HCT116 (cell line): ENCODE measurements around the gene DGKZ. TPM values are rescaled to one million over a fixed set of nuclear protein-coding genes. Genes with fewer than 3 reads are reported as not detected.

Experiments used
- ATAC-seq: fragments of 200-7000 bp; cut with Tn5 transposase; 2 replicates; pipeline ENCODE4 v1.9.1; 2020; ENCODE audit warnings: mild to moderate bottlenecking, moderate library complexity
- BruUV-seq: library from RNA; stranded (reverse); fragments of 400-500 nt; replicated peaks from 2 replicates; lab custom pipeline; 2021; lab: Mats Ljungman, UMichigan
- CTCF ChIA-PET: fragments of 300-600 bp; sonication (Branson Sonifier 250); formaldehyde crosslinking; loops from one replicate; lab custom pipeline; 2021; ENCODE audit warnings: antibody characterized with exemption; lab: Charles Lee
- POLR2A ChIA-PET: fragments of 300-600, 350-600 bp; sonication (Branson Sonifier 250); formaldehyde crosslinking; loops from one replicate; lab custom pipeline; 2021; ENCODE audit warnings: antibody characterized with exemption; lab: Charles Lee
- RAD21 ChIA-PET, 2 experiments: fragments of 300-600 bp; sonication (Branson Sonifier 250); formaldehyde crosslinking; loops; one replicate each; lab custom pipeline; 2023; ENCODE audit warnings: low total read pairs in 2 of 2; ENCODE audit not compliant: uncharacterized antibody in 2 of 2, unreplicated experiment in 2 of 2, low non-redundant PET in 1 of 2; lab: Charles Lee
- DNase-seq: peaks from one replicate; pipeline ENCODE4 v3.0.0-alpha.2; 2010; ENCODE audit warnings: low read depth, low spot score
- H2AFZ ChIP-seq: fragments of 200-600 bp; shearing (Covaris generic), sonication (generic); 2 replicates; pipeline ENCODE4 v1.6.1; 2017; ENCODE audit warnings: low read depth, mixed run types, mixed read lengths, antibody characterized with exemption, low read length; ENCODE audit not compliant: poor library complexity, severe bottlenecking
- H3K27ac ChIP-seq: 2 replicates; pipeline ENCODE4 v1.5.1; 2012; ENCODE audit warnings: low read depth, low read length
- H3K27me3 ChIP-seq: fragments of 200-600 bp; sonication (generic); 2 replicates; pipeline ENCODE4 v1.6.1; 2016; ENCODE audit warnings: mixed run types, low read length, mixed read lengths; ENCODE audit not compliant: insufficient read depth
- H3K36me3 ChIP-seq, 2 experiments: fragments of 200-500 bp in 1 of 2; fragments of 200-600 bp in 1 of 2; sonication (Bioruptor generic) in 1 of 2; sonication (generic) in 1 of 2; 2 replicates each; pipeline versions ENCODE4 v1.5.1 to v1.6.1; 2014 to 2016; ENCODE audit warnings: low read length in 2 of 2, inconsistent platforms in 1 of 2, mixed read lengths in 1 of 2, mixed run types in 1 of 2; ENCODE audit not compliant: insufficient read depth in 2 of 2, control insufficient read depth in 1 of 2
- H3K4me1 ChIP-seq, 2 experiments: fragments of 200-600 bp in 1 of 2; sonication (generic) in 1 of 2; 2 replicates each; pipeline versions ENCODE4 v1.5.1 to v1.6.1; 2012 to 2017; ENCODE audit warnings: low read length in 2 of 2, inconsistent platforms in 1 of 2, mild to moderate bottlenecking in 1 of 2, mixed read lengths in 1 of 2, mixed run types in 1 of 2, moderate library complexity in 1 of 2; ENCODE audit not compliant: insufficient read depth in 2 of 2, control insufficient read depth in 1 of 2
- H3K4me2 ChIP-seq: fragments of 200-600 bp; sonication (generic); 2 replicates; pipeline ENCODE4 v1.6.1; 2017; ENCODE audit warnings: mixed run types, low read length, mixed read lengths
- H3K4me3 ChIP-seq, 2 experiments: fragments of 200-600 bp in 1 of 2; sonication (generic) in 1 of 2; replicated peaks in 1 of 2; 2 replicates each; pipeline ENCODE4 v1.5.1; 2011 to 2016; ENCODE audit warnings: low read length in 2 of 2, control low read depth in 1 of 2, low read depth in 1 of 2, mild to moderate bottlenecking in 1 of 2, mixed read lengths in 1 of 2, mixed run types in 1 of 2
- H3K79me2 ChIP-seq: fragments of 200-600 bp; sonication (generic); 2 replicates; pipeline ENCODE4 v1.6.1; 2017; ENCODE audit warnings: mild to moderate bottlenecking, mixed run types, low read length, moderate library complexity, mixed read lengths; ENCODE audit not compliant: insufficient read depth
- H3K9ac ChIP-seq: fragments of 200-600 bp; sonication (generic); 2 replicates; pipeline ENCODE4 v1.6.1; 2016; ENCODE audit warnings: low read length, mixed read lengths
- H3K9me2 ChIP-seq: fragments of 200-600 bp; sonication (generic), shearing (Covaris generic); 2 replicates; pipeline ENCODE4 v1.6.1; 2017; ENCODE audit warnings: mixed run types, mild to moderate bottlenecking, moderate library complexity; ENCODE audit not compliant: insufficient read depth
- H3K9me3 ChIP-seq, 2 experiments: fragments of 200-500 bp in 1 of 2; fragments of 200-600 bp in 1 of 2; sonication (Bioruptor generic) in 1 of 2; sonication (generic) in 1 of 2; 2 replicates each; pipeline ENCODE4 v1.6.1; 2014 to 2017; ENCODE audit warnings: low read length in 2 of 2, mixed read lengths in 2 of 2, inconsistent platforms in 1 of 2, low read depth in 1 of 2, mild to moderate bottlenecking in 1 of 2, mixed run types in 1 of 2, moderate library complexity in 1 of 2; ENCODE audit not compliant: control insufficient read depth in 1 of 2, insufficient read depth in 1 of 2
- H4K20me1 ChIP-seq: fragments of 200-600 bp; sonication (generic), shearing (Covaris generic); 2 replicates; pipeline ENCODE4 v1.6.1; 2017; ENCODE audit warnings: mixed run types, mild to moderate bottlenecking, moderate library complexity; ENCODE audit not compliant: insufficient read depth
- ATF3 ChIP-seq: IDR thresholded peaks from 2 replicates; pipeline ENCODE4 v1.6.1; 2012
- CBX3 ChIP-seq: IDR thresholded peaks from 2 replicates; pipeline ENCODE4 v1.6.1; 2012; ENCODE audit warnings: low read depth
- CEBPB ChIP-seq: IDR thresholded peaks from 2 replicates; pipeline ENCODE4 v1.6.1; 2012; ENCODE audit warnings: low read depth
- CTCF ChIP-seq, 3 experiments: fragments of 200-600 bp in 1 of 3; sonication (generic) in 1 of 3; IDR thresholded peaks in 2 of 3; conservative IDR thresholded peaks in 1 of 3; 2 replicates each; pipeline ENCODE4 v1.5.1; 2012 to 2017; ENCODE audit warnings: low read depth in 2 of 3, low read length in 2 of 3, antibody characterized with exemption in 1 of 3, borderline replicate concordance in 1 of 3, control low read depth in 1 of 3, mild to moderate bottlenecking in 1 of 3, mixed read lengths in 1 of 3, mixed run types in 1 of 3, moderate library complexity in 1 of 3; ENCODE audit not compliant: insufficient read depth in 1 of 3
- EGR1 ChIP-seq: IDR thresholded peaks from 2 replicates; pipeline ENCODE4 v1.6.1; 2012; ENCODE audit warnings: low read depth
- EZH2 ChIP-seq: fragments of 200-600 bp; sonication (generic); IDR thresholded peaks from 2 replicates; pipeline ENCODE4 v1.6.1; 2017; ENCODE audit warnings: antibody characterized with exemption, mixed run types
- FOSL1 ChIP-seq: IDR thresholded peaks from 2 replicates; pipeline ENCODE4 v1.6.1; 2012; ENCODE audit warnings: low read depth
- JUND ChIP-seq: IDR thresholded peaks from 2 replicates; pipeline ENCODE4 v1.6.1; 2012
- POLR2A ChIP-seq: IDR thresholded peaks from 2 replicates; pipeline ENCODE4 v1.7.0; 2011; ENCODE audit warnings: borderline replicate concordance; ENCODE audit not compliant: insufficient read depth, insufficient read length; ENCODE audit errors: extremely low read depth
- POLR2AphosphoS5 ChIP-seq: IDR thresholded peaks from 2 replicates; pipeline ENCODE4 v1.6.1; 2011; ENCODE audit warnings: mild to moderate bottlenecking, low read depth, low read length, moderate library complexity
- RAD21 ChIP-seq: IDR thresholded peaks from 2 replicates; pipeline ENCODE4 v1.6.1; 2012; ENCODE audit warnings: low read depth, mild to moderate bottlenecking
- REST ChIP-seq: IDR thresholded peaks from 2 replicates; pipeline ENCODE4 v1.6.1; 2012; ENCODE audit warnings: low read depth
- SIN3A ChIP-seq: IDR thresholded peaks from 2 replicates; pipeline ENCODE4 v1.6.1; 2012; ENCODE audit warnings: low read depth
- SRF ChIP-seq: IDR thresholded peaks from 2 replicates; pipeline ENCODE4 v1.6.1; 2012; ENCODE audit warnings: low read depth
- TCF7L2 ChIP-seq: IDR thresholded peaks from 2 replicates; pipeline ENCODE4 v1.7.0; 2011; ENCODE audit warnings: borderline replicate concordance, inconsistent platforms; ENCODE audit not compliant: insufficient read depth, insufficient read length; ENCODE audit errors: extremely low read depth
- YY1 ChIP-seq: IDR thresholded peaks from 2 replicates; pipeline ENCODE4 v1.6.1; 2011; ENCODE audit warnings: low read length, low read depth, moderate library complexity, mild to moderate bottlenecking; ENCODE audit not compliant: insufficient replicate concordance; ENCODE audit errors: extremely low read depth
- ZBTB33 ChIP-seq: IDR thresholded peaks from 2 replicates; pipeline ENCODE4 v1.6.1; 2011; ENCODE audit warnings: mild to moderate bottlenecking, low read length, moderate library complexity; ENCODE audit not compliant: insufficient replicate concordance; ENCODE audit errors: extremely low read depth
- ZFX ChIP-seq: fragments of 450-650 bp; IDR thresholded peaks from 2 replicates; pipeline ENCODE4 v1.6.1; 2017
- ZNF274 ChIP-seq: fragments of 200-500 bp; sonication (Bioruptor generic); IDR thresholded peaks from 2 replicates; pipeline ENCODE4 v1.6.1; 2014; ENCODE audit warnings: mild to moderate bottlenecking, low read depth, low read length, inconsistent platforms
- intact Hi-C: fragments of 100-400 bp; cut with micrococcal nuclease; formaldehyde crosslinking; loops from 2 replicates; pipeline ENCODE4 v1.10.0; 2022
- total RNA-seq: library from RNA; stranded (reverse); gene quantifications from one replicate; pipeline ENCODE4 v1.2.1, GENCODE V29; 2021; ENCODE audit not compliant: unreplicated experiment

The DGKZ gene
- total RNA-seq, 1 experiment from 2014 or later, result 70.2 TPM

GRCh38 chr11:46382646-46383403 is 35.6 kb downstream of the DGKZ start:
- Histone ChIP-seq H4K20me1 (no peaks in the 10 kb centered on the region), H3K27me3 (no peaks in the 10 kb centered on the region), H3K4me1 (peaks cover 28 to 74% of the 10 kb centered on the region in 2 experiments), H3K9me3 (no peaks in the 10 kb centered on the region), H3K4me2 (peak overlapping the region; percentile 85), H3K27ac (peak overlapping the region; percentile 80), H3K9ac (peak overlapping the region; percentile 91), H3K36me3 (no peaks in the 10 kb centered on the region; a peak in 1 of 4 replicates), H3K79me2 (peaks cover 12% of the 10 kb centered on the region; the same call in 1 of the 2 replicates), H3K4me3 (peak overlapping the region; percentile 73 to 85), H3K9me2 (no peaks in the 10 kb centered on the region), H2AFZ (no peak overlapping the region)
- RAD21 ChIA-PET, result no interaction called here
- intact Hi-C loops, result loop anchor here (10.0 kb wide), 2 partner anchors 232 to 422 kb away; partner anchors contain the start of genes ATG13 and HARBI1
- DNase-seq (no peak), ATAC-seq (peak; percentile 33)
- no TSS peak for BruUV-seq
- CTCF ChIA-PET, result interaction anchor here (0.7 to 1.6 kb wide), 15 partner anchors 9 to 535 kb away, joined by 3 to 13 read pairs (median 4); partner anchors contain the start of genes ARHGAP1, CHRM4, CRY2 and DGKZ
- POLR2A ChIA-PET, result interaction anchor here (0.6 to 1.5 kb wide), 3 partner anchors 9 to 143 kb away, joined by 3 to 5 read pairs (median 4); partner anchors contain the start of gene CHRM4
- TF ChIP-seq CEBPB (no peak), ATF3 (no peak), CBX3 (no peak), FOSL1 (no peak), EZH2 (no peak), RAD21 (no peak), SRF (no peak), TCF7L2 (no peak), ZBTB33 (no peak), EGR1 (no peak), ZNF274 (no peak), SIN3A (no peak), ZFX (no peak), JUND (no peak), YY1 (peak; percentile 84), REST (no peak), CTCF (IDR thresholded peaks at IDR 0.05 in 2 of 3, conservative IDR thresholded peaks at IDR 0.05 in 1 of 3; ENCODE audit: borderline replicate concordance in 1 of 3, insufficient read depth in 1 of 3, low read depth in 2 of 3, low read length in 2 of 3) (peak in 2 of 3 experiments; percentile 80 to 81; a peak in 4 of 6 replicates), POLR2A (no peak), POLR2AphosphoS5 (peak; percentile 46; the same call in 1 of the 2 replicates)
